Measurements from ENCODE around the gene LIPC. TPM values are rescaled to one million over a fixed set of nuclear protein-coding genes. Genes with fewer than 3 reads are reported as not detected.

The LIPC gene
- not detected in 2 replicates for total RNA-seq

DNA sequence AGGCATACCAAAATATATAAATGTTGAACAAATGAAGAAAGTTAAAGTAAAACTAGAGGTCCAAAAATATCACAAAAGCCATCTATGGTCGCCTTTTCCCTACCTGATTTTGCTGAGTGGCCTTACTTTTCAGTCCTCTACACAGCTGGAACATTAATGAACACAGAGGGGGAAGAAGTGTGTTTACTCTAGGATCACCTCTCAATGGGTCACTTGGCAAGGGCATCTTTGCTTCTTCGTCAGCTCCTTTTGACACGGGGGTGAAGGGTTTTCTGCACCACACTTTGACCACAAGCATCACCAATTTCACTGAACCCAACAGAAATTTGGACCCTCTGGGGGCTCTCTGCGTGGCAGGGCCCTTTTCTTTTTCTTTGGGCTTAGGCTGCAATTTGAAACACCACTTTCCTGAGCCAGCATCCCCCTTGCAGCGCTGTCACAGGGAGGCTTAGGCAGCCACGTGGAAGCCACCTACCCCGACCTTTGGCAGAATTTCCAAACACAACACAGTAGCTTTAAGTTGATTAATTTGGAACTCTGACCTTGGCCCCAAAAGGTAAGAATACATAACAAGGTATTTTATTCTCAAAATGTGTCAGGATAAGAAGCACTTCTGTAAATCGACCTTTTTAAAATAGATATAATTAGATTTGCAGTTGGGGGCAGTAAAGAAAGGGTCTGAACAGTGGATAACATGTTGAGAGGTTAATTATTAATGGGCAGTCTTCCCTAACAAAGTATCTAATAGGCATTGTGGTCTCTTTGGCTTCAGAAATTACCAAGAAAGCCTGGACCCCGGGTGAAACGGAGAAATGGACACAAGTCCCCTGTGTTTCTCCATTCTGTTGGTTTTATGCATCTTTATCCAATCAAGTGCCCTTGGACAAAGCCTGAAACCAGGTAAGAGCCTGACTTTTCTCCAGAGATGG is at the start of gene LIPC:
LIPC (plus strand) TSS at position 771 of the 929 bp plus-strand sequence; CDS start at position 813, 42 bp downstream.

Small RNA genes lying within 50 kb of the gene (small RNA-seq; reads per million reads assigned to genes)
- gene AC084781.2: not detected
